Esophagus squamous epithelium (tissue), 5 donors: ENCODE measurements around the gene HPN. TPM values are rescaled to one million over a fixed set of nuclear protein-coding genes. Genes with fewer than 3 reads are reported as not detected.

Experiments
- DNase-seq: peaks from one replicate; lab custom pipeline; 2025; lab: John Stamatoyannopoulos, UW
- H3K27ac ChIP-seq, 4 donors: fragments of 200-600 bp; sonication (generic); one replicate each; pipeline ENCODE4 v1.5.1; 2016 to 2019; ENCODE audit warnings: mild to moderate bottlenecking in 1 of 4
- H3K27me3 ChIP-seq, 4 donors: fragments of 200-600 bp; sonication (generic); 1 replicate in 3 of 4; 2 replicates in 1 of 4; pipeline versions ENCODE4 v1.5.1 to v1.6.0; 2017 to 2021; ENCODE audit warnings: antibody characterized with exemption in 1 of 4
- H3K36me3 ChIP-seq, 3 donors: fragments of 200-600 bp; sonication (generic); one replicate each; pipeline ENCODE4 v1.5.1; 2016 to 2019
- H3K4me1 ChIP-seq, 3 donors: fragments of 200-600 bp; sonication (generic); one replicate each; pipeline ENCODE4 v1.5.1; 2017 to 2019
- H3K4me3 ChIP-seq, 4 donors: fragments of 200-600 bp; sonication (generic); 1 replicate in 3 of 4; 2 replicates in 1 of 4; pipeline ENCODE4 v1.5.1; 2016 to 2019; ENCODE audit warnings: mild to moderate bottlenecking in 2 of 4, moderate library complexity in 1 of 4
- H3K9me3 ChIP-seq, 3 donors: fragments of 200-600 bp; sonication (generic); one replicate each; pipeline ENCODE4 v1.5.1; 2016 to 2019
- POLR2A ChIP-seq, 4 donors: fragments of 450-650 bp; IDR thresholded peaks; one replicate each; pipeline ENCODE4 v1.6.1; 2017; ENCODE audit warnings: antibody characterized with exemption in 4 of 4, mild to moderate bottlenecking in 4 of 4, moderate library complexity in 3 of 4
- WGBS, 2 donors: methylation state at CpG; one replicate each; pipeline ENCODE4 v1.1.5; 2018; 5-methylcytosine and 5-hydroxymethylcytosine counted together
- intact Hi-C: fragments of 100-400 bp; cut with DNase I; formaldehyde crosslinking; loops from one replicate; pipeline ENCODE4 v1.15.0; 2022
- total RNA-seq, 4 donors: library from RNA; depleted of rRNA; stranded (reverse); fragments of >200 nt; gene quantifications; one replicate each; pipeline ENCODE4 v1.1.0, GENCODE V29; 2016
- TF ChIP-seq, protein P1 (sequence below), 6 experiments: fragments of 450-650 bp in 4 of 6; fragments of 200-600 bp in 2 of 6; sonication (generic) in 2 of 6; IDR thresholded peaks; one replicate each; pipeline ENCODE4 v1.5.1; 2016 to 2019; ENCODE audit warnings: antibody characterized with exemption in 6 of 6, mild to moderate bottlenecking in 4 of 6, moderate library complexity in 4 of 6
- donor health status: DM: yes; HTN: yes; CAD: no.

Gene HPN
- total RNA-seq, 4 donors from 2014 or later, result 0.19 to 0.47 TPM; not detected in 2

GRCh38 chr19:35034588-35035382 lies 6.7 kb upstream of the HPN start:
- TF ChIP-seq, protein P1, sequence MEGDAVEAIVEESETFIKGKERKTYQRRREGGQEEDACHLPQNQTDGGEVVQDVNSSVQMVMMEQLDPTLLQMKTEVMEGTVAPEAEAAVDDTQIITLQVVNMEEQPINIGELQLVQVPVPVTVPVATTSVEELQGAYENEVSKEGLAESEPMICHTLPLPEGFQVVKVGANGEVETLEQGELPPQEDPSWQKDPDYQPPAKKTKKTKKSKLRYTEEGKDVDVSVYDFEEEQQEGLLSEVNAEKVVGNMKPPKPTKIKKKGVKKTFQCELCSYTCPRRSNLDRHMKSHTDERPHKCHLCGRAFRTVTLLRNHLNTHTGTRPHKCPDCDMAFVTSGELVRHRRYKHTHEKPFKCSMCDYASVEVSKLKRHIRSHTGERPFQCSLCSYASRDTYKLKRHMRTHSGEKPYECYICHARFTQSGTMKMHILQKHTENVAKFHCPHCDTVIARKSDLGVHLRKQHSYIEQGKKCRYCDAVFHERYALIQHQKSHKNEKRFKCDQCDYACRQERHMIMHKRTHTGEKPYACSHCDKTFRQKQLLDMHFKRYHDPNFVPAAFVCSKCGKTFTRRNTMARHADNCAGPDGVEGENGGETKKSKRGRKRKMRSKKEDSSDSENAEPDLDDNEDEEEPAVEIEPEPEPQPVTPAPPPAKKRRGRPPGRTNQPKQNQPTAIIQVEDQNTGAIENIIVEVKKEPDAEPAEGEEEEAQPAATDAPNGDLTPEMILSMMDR (IDR thresholded peaks at IDR 0.05), result no peak
- TF ChIP-seq POLR2A (IDR thresholded peaks at IDR 0.05), result no peak
- intact Hi-C loops, result no loop called here
- Histone ChIP-seq H3K27me3 (peaks cover 0 to 48% (median 0%) of the 10 kb centered on the region in 4 donors), H3K4me1 (peaks cover 12 to 51% (median 15%) of the 10 kb centered on the region in 3 donors), H3K4me3 (no peak overlapping the region), H3K36me3 (peaks cover 0 to 12% (median 0%) of the 10 kb centered on the region in 3 donors), H3K27ac (no peak overlapping the region), H3K9me3 (no peaks in the 10 kb centered on the region)
- 81 to 87% methylated on average over 10 to 12 of the region's 17 CpGs for WGBS, 2 donors
- no peak for DNase-seq

DNA sequence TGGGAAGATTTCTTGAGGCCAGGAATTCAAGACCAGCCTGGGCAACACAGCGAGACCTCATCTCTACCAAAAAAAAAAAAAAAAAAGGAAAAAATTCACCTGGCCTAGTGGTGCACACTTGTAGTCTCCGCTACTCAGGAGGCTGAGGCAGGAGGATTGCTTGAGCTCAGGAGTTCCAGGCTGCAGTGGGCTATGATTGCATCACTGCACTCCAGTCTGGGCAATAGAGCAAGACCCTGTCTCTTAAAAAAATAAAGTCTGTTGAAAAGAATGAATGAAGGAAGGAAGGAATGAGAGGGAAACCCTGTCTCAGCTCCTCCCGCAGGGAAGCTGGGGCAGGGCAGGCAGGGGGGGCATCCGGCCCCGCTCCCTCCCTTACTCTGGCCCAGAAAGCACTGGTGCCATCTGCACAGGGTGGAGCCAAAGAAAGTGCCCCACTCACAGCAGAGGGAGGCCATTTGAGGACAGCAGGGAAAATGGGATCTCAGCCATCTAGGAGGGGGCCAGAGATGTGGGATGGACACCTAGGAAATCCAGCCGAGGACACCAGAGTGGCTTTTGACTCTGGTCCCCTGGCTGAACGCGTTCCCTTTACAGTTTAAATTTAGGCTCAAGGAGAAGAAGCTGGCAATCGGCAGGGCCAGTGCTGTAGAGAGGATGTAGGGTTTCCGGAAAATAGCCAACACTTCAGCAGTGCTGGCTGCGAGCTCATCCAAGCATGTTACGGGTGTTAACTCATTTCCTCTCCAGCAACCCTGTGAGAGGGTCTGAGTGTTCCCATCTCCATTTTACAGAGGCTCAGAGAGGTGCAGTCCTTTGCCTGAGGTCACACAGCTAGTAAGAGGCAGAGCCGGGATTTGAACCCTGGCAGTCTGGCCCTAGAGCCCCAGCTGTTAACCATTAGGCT lies 3.6 kb upstream of the HPN start:
- H3K27ac ChIP-seq, result peak overlapping the region in 3 of 4 donors; percentile 46 to 88 (median 70)
- no peaks in the 10 kb centered on the region for H3K9me3 ChIP-seq
- WGBS, 2 donors, result 49 to 64% methylated on average over 10 to 13 of the region's 13 CpGs
- H3K4me3 ChIP-seq, result no peak overlapping the region
- DNase-seq, result no peak
- TF ChIP-seq, protein P1 (IDR thresholded peaks at IDR 0.05), result no peak
- no peak for TF ChIP-seq POLR2A (IDR thresholded peaks at IDR 0.05)
- H3K4me1 ChIP-seq, result peaks cover 25 to 49% (median 28%) of the 10 kb centered on the region in 3 donors
- peaks cover 0 to 48% (median 0%) of the 10 kb centered on the region in 4 donors for H3K27me3 ChIP-seq
- intact Hi-C loops, result no loop called here
- H3K36me3 ChIP-seq, result peaks cover 0 to 12% (median 0%) of the 10 kb centered on the region in 3 donors

- Histone ChIP-seq H3K4me1 (peaks cover 25 to 49% (median 28%) of the 10 kb centered on the region in 3 donors), H3K36me3 (peaks cover 0 to 7% (median 0%) of the 10 kb centered on the region in 3 donors), H3K4me3 (no peak overlapping the region), H3K27ac (peak overlapping the region in 2 of 4 donors; percentile 70 to 88), H3K9me3 (no peaks in the 10 kb centered on the region), H3K27me3 (peaks cover 0 to 48% (median 0%) of the 10 kb centered on the region in 4 donors)
- intact Hi-C loops, result no loop called here
- TF ChIP-seq POLR2A (IDR thresholded peaks at IDR 0.05), result no peak
- TF ChIP-seq, protein P1 (IDR thresholded peaks at IDR 0.05), result no peak
- DNase-seq, result no peak
- 33 to 66% methylated on average over 1 to 4 of the region's 17 CpGs for WGBS, 2 donors
Observed at GRCh38 chr19:35038623-35039512, 2.7 kb upstream of the HPN start.

DNA sequence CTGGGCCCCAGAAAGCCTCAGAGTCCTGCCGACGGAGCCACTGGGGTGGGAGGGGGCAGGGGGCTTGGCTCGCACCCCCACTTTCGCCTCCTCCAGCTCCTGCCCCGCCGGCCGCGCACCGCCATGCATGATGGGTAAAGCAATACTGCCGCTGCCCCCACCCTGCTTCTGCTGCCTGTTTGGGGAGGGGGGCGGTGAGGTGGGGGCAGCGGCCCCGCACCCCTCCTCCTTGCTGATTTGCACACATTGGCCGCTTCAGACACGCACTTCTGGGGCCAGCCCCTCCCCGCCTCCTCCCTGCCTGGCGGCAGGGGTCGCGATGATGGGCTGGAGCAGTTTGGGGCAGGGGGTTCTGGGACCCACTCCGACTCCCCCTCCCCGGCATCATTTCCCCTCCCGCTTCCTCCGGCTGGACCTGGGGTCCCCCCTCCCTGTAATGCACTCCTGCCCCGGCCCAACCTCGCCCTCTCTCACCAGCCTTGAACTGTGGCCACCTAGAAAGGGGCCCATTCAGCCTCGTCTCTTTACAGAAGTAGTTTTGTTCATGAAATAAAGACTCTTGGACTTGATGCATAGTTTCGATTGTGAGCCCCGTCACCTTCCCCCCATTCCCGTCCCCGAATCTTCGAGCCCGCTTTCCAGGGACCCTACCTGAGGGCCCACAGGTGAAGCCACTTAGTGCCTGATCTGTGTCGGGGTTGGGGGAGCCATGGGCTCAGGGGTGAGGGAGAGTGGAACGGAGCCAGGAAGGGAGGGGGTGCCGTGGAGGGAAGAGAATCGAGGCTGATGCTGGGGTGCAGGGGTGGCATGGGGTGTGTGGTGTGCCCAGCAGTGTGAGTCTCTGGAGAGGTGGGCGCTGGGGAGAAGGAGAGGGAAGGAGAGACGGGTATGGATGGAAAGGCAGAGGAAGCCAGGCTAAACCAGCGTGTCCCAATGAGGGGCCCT lies 1.4 kb upstream of the HPN start:
- Histone ChIP-seq H3K9me3 (no peaks in the 10 kb centered on the region), H3K27me3 (peaks cover 0 to 52% (median 0%) of the 10 kb centered on the region in 4 donors), H3K4me1 (peaks cover 25 to 49% (median 28%) of the 10 kb centered on the region in 3 donors), H3K36me3 (no peaks in the 10 kb centered on the region), H3K27ac (peak overlapping the region in 3 of 4 donors; percentile 56 to 88 (median 70)), H3K4me3 (peak overlapping the region in 2 of 4 donors; percentile 27 to 52)
- no peak for DNase-seq
- 21 to 33% methylated on average over 14 to 19 of the region's 39 CpGs for WGBS, 2 donors
- intact Hi-C loops, result no loop called here
- TF ChIP-seq POLR2A (IDR thresholded peaks at IDR 0.05), result no peak
- TF ChIP-seq, protein P1 (IDR thresholded peaks at IDR 0.05), result no peak
